Endothelial cell of umbilical vein (primary cell): ENCODE results near the gene HES7. TPM values are rescaled to one million over a fixed set of nuclear protein-coding genes. Genes with fewer than 3 reads are reported as not detected.

ENCODE experiments used
- BruUV-seq: library from RNA; stranded (reverse); fragments of 400-500 nt; replicated peaks from 2 replicates; lab custom pipeline; 2021; lab: Mats Ljungman, UMichigan
- CTCF ChIA-PET: fragments of 300-600, 350-600 bp; sonication (Branson Sonifier 250); formaldehyde crosslinking; loops from one replicate; lab custom pipeline; 2021; ENCODE audit warnings: antibody characterized with exemption, inconsistent platforms; lab: Charles Lee
- POLR2A ChIA-PET: fragments of 300-600, 350-600 bp; sonication (Branson Sonifier 250); formaldehyde crosslinking; loops from one replicate; lab custom pipeline; 2021; ENCODE audit warnings: antibody characterized with exemption, inconsistent platforms; lab: Charles Lee
- DNase-seq: peaks from one replicate; pipeline ENCODE4 v3.0.0-alpha.2; 2011; ENCODE audit warnings: low read depth, low spot score
- FAIRE-seq: peaks from 2 replicates; lab custom pipeline; 2011; peaks lifted over from hg19 to GRCh38; lab: Jason Lieb, UNC
- H2AFZ ChIP-seq: 2 replicates; pipeline ENCODE4 v1.6.0; 2012; ENCODE audit warnings: low read depth, low read length, control low read depth, inconsistent platforms
- H3K27ac ChIP-seq: 2 replicates; pipeline ENCODE4 v1.5.1; 2011; ENCODE audit warnings: low read depth, mild to moderate bottlenecking, control low read depth, low read length, moderate library complexity; ENCODE audit not compliant: insufficient read depth
- H3K27me3 ChIP-seq, 2 experiments: 2 replicates each; pipeline versions ENCODE4 v1.6.0 to v1.6.1; 2011; ENCODE audit warnings: low read length in 2 of 2, mixed read lengths in 1 of 2; ENCODE audit not compliant: control insufficient read depth in 2 of 2, insufficient read depth in 2 of 2
- H3K36me3 ChIP-seq, 2 experiments: 2 replicates in 1 of 2; 3 replicates in 1 of 2; pipeline ENCODE4 v1.5.1; 2011; ENCODE audit warnings: low read length in 2 of 2, mild to moderate bottlenecking in 1 of 2, moderate library complexity in 1 of 2; ENCODE audit not compliant: control insufficient read depth in 2 of 2, insufficient read depth in 2 of 2; ENCODE audit errors: extremely low read depth in 1 of 2
- H3K4me1 ChIP-seq: 3 replicates; pipeline ENCODE4 v1.5.1; 2011; ENCODE audit warnings: mild to moderate bottlenecking, low read length; ENCODE audit not compliant: control insufficient read depth, insufficient read depth; ENCODE audit errors: extremely low read depth
- H3K4me2 ChIP-seq: 2 replicates; pipeline ENCODE4 v1.6.1; 2011; ENCODE audit warnings: low read length, control low read depth, mixed read lengths; ENCODE audit not compliant: insufficient read depth
- H3K4me3 ChIP-seq, 3 experiments: fragments of 200-600 bp in 1 of 3; sonication (generic), shearing (Covaris generic) in 1 of 3; replicated peaks in 1 of 3; 2 replicates each; pipeline ENCODE4 v1.5.1; 2011 to 2016; ENCODE audit warnings: control low read depth in 3 of 3, low read length in 3 of 3, mild to moderate bottlenecking in 2 of 3, inconsistent platforms in 1 of 3, low read depth in 1 of 3, moderate library complexity in 1 of 3; ENCODE audit not compliant: insufficient read depth in 1 of 3
- H3K79me2 ChIP-seq: 2 replicates; pipeline ENCODE4 v1.6.0; 2012; ENCODE audit warnings: low read length, inconsistent platforms; ENCODE audit not compliant: control insufficient read depth, insufficient read depth
- H3K9ac ChIP-seq: replicated peaks from 2 replicates; pipeline ENCODE3; 2011; ENCODE audit warnings: low read length, control low read depth; ENCODE audit not compliant: insufficient read depth; ENCODE audit errors: extremely low read depth
- H3K9me1 ChIP-seq: replicated peaks from 3 replicates; pipeline ENCODE4 v1.6.0; 2011; ENCODE audit warnings: mild to moderate bottlenecking, low read length; ENCODE audit not compliant: control insufficient read depth, insufficient read depth; ENCODE audit errors: extremely low read depth
- H3K9me3 ChIP-seq: replicated peaks from 2 replicates; pipeline ENCODE4 v1.5.1; 2012; ENCODE audit warnings: low read length, inconsistent platforms; ENCODE audit not compliant: control insufficient read depth, insufficient read depth
- H4K20me1 ChIP-seq: replicated peaks from 2 replicates; pipeline ENCODE3; 2011; ENCODE audit warnings: mild to moderate bottlenecking, low read length; ENCODE audit not compliant: control insufficient read depth, insufficient read depth; ENCODE audit errors: extremely low read depth
- FOS ChIP-seq: IDR thresholded peaks from 2 replicates; pipeline ENCODE4 v1.6.1; 2011; ENCODE audit warnings: mild to moderate bottlenecking, low read length, moderate library complexity, borderline replicate concordance; ENCODE audit not compliant: insufficient read depth
- GATA2 ChIP-seq: IDR thresholded peaks from 2 replicates; pipeline ENCODE4 v1.7.0; 2011; ENCODE audit warnings: low read depth, mild to moderate bottlenecking, moderate library complexity, mixed read lengths, low read length; ENCODE audit not compliant: insufficient read length, insufficient read depth
- MYC ChIP-seq: IDR thresholded peaks from one replicate; pipeline ENCODE4 v1.6.1; 2011; ENCODE audit warnings: mild to moderate bottlenecking, low read depth, low read length
- POLR2AphosphoS5 ChIP-seq: IDR thresholded peaks from 2 replicates; pipeline ENCODE4 v1.6.1; 2012; ENCODE audit warnings: low read depth, mild to moderate bottlenecking, control low read depth, low read length, moderate library complexity; ENCODE audit not compliant: insufficient read depth
- dilution Hi-C: fragments of 300-500 bp; cut with MboI; formaldehyde crosslinking; loops from one replicate; pipeline ENCODE4 v1.15.0; 2019; ENCODE audit warnings: low sequenced_read_pairs; ENCODE audit not compliant: extremely low pct_ligation_motif_present
- intact Hi-C: fragments of 100-400 bp; cut with micrococcal nuclease; formaldehyde crosslinking; loops from one replicate; pipeline ENCODE4 v1.10.0; 2022
- polyA plus RNA-seq, 4 experiments: library from polyadenylated mRNA; depleted of rRNA in 3 of 4; stranded (reverse) in 3 of 4; unstranded in 1 of 4; fragments of >200 nt; gene quantifications; 2 replicates each; pipeline versions ENCODE4 v1.2.1 to v1.2.3, GENCODE V29; 2011 to 2012; ENCODE audit warnings: missing spikeins in 1 of 4
- total RNA-seq: library from RNA; stranded (reverse); gene quantifications from 2 replicates; pipeline ENCODE4 v1.2.3, GENCODE V29; 2021
- TF ChIP-seq, protein P1 (sequence below), 2 donors: IDR thresholded peaks; 1 replicate in 1 of 2; 2 replicates in 1 of 2; pipeline ENCODE4 v1.5.1; 2011; ENCODE audit warnings: low read length in 2 of 2, mild to moderate bottlenecking in 2 of 2, moderate library complexity in 2 of 2, control low read depth in 1 of 2, inconsistent platforms in 1 of 2, low read depth in 1 of 2; ENCODE audit not compliant: insufficient read depth in 1 of 2; ENCODE audit errors: extremely low read depth in 1 of 2
- TF ChIP-seq, protein P2 (sequence below): IDR thresholded peaks from 2 replicates; pipeline ENCODE4 v1.6.1; 2011; ENCODE audit not compliant: insufficient read depth, insufficient read length

Gene HES7
- total and polyA plus RNA-seq, 2 donors (not counting 3 experiments of a cell fraction or from before 2014, with no cell fraction given) = 0.19 to 0.51 TPM

DNA sequence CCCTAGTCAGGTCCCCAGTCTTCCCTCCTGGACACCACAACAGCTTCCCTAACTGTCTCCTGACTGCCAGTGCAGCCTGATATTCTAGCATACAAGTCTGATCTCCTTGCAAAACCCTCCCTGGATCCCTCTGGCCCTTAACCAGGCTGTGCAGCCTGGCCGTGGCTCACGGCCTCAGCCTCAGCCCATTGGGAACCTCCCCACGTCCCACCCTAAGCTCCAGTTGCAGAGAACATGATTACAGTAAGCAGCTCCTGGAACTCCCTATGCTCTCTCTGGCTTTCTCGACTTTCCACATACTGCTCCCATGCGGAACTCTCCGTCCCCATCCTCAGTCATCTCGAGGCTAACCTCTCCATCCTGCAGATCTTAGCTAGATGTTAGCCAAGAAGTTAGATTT, 49.4 kb downstream of the HES7 start:
- no peaks in the 10 kb centered on the region for H3K79me2 ChIP-seq
- H3K4me3 ChIP-seq = no peak overlapping the region
- no peaks in the 10 kb centered on the region for H3K9me3 ChIP-seq
- H2AFZ ChIP-seq = no peak overlapping the region
- dilution Hi-C loops = no loop called here
- intact Hi-C loops = no loop called here
- no peak for DNase-seq
- BruUV-seq = no TSS peak
- no peaks in the 10 kb centered on the region for H3K9me1 ChIP-seq
- ChIA-PET CTCF (interaction anchor here (0.6 to 4.6 kb wide), 27 partner anchors 9 to 815 kb away, joined by 3 to 158 read pairs (median 7); partner anchors contain the start of genes ALOX12B, ALOXE3 and HES7), POLR2A (interaction anchor here (1.1 kb wide), 1 partner anchor 98 kb away, joined by 3 read pairs; no protein-coding TSS in a partner anchor)
- no peak for FAIRE-seq
- TF ChIP-seq POLR2AphosphoS5 (no peak), FOS (no peak), GATA2 (no peak), MYC (no peak)
- TF ChIP-seq, protein P1, sequence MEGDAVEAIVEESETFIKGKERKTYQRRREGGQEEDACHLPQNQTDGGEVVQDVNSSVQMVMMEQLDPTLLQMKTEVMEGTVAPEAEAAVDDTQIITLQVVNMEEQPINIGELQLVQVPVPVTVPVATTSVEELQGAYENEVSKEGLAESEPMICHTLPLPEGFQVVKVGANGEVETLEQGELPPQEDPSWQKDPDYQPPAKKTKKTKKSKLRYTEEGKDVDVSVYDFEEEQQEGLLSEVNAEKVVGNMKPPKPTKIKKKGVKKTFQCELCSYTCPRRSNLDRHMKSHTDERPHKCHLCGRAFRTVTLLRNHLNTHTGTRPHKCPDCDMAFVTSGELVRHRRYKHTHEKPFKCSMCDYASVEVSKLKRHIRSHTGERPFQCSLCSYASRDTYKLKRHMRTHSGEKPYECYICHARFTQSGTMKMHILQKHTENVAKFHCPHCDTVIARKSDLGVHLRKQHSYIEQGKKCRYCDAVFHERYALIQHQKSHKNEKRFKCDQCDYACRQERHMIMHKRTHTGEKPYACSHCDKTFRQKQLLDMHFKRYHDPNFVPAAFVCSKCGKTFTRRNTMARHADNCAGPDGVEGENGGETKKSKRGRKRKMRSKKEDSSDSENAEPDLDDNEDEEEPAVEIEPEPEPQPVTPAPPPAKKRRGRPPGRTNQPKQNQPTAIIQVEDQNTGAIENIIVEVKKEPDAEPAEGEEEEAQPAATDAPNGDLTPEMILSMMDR (IDR thresholded peaks at IDR 0.05; ENCODE audit: extremely low read depth in 1 of 2, insufficient read depth in 1 of 2, low read depth in 1 of 2, low read length in 2 of 2) = no peak
- TF ChIP-seq, protein P2, sequence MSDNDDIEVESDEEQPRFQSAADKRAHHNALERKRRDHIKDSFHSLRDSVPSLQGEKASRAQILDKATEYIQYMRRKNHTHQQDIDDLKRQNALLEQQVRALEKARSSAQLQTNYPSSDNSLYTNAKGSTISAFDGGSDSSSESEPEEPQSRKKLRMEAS = no peak
- no peak overlapping the region for H3K27ac ChIP-seq
- H3K36me3 ChIP-seq = no peaks in the 10 kb centered on the region
- H3K4me2 ChIP-seq = no peak overlapping the region
- H3K4me1 ChIP-seq = peaks cover 3% of the 10 kb centered on the region
- H3K9ac ChIP-seq = no peak overlapping the region
- H4K20me1 ChIP-seq = no peaks in the 10 kb centered on the region
- peaks cover 35 to 42% of the 10 kb centered on the region in 2 experiments for H3K27me3 ChIP-seq
